IMR-90 (cell line): ENCODE measurements around the gene HIGD1C. TPM values are rescaled to one million over a fixed set of nuclear protein-coding genes. Genes with fewer than 3 reads are reported as not detected.

Experiments
- ATAC-seq: fragments of 200-7000 bp; cut with Tn5 transposase; 2 replicates; pipeline ENCODE4 v1.9.1; 2020; ENCODE audit warnings: low read depth, mild to moderate bottlenecking, moderate library complexity
- BruUV-seq: library from RNA; stranded (reverse); fragments of 400-500 nt; replicated peaks from 2 replicates; lab custom pipeline; 2021; lab: Mats Ljungman, UMichigan
- CTCF ChIA-PET: fragments of 300-600 bp; formaldehyde crosslinking; extraction: SDS; loops from one replicate; lab custom pipeline; 2021; ENCODE audit warnings: antibody characterized with exemption; lab: Yijun Ruan, JAX
- POLR2A ChIA-PET: fragments of 300-600 bp; sonication (Branson Sonifier 250); formaldehyde crosslinking; loops from one replicate; lab custom pipeline; 2022; ENCODE audit warnings: antibody characterized with exemption; ENCODE audit not compliant: unreplicated experiment; lab: Charles Lee
- DNase-seq: peaks from one replicate; pipeline ENCODE4 v3.0.0; 2013
- H2AFZ ChIP-seq: replicated peaks from 2 replicates; pipeline ENCODE3; 2013; ENCODE audit warnings: low read length, mild to moderate bottlenecking; ENCODE audit not compliant: poor library complexity
- H2AK5ac ChIP-seq: 2 replicates; pipeline ENCODE4 v1.6.1; 2013; ENCODE audit warnings: low read depth, low read length, inconsistent platforms
- H2AK9ac ChIP-seq: replicated peaks from 2 replicates; pipeline ENCODE3; 2013; ENCODE audit warnings: mild to moderate bottlenecking, low read depth, low read length, moderate library complexity; ENCODE audit not compliant: poor library complexity
- H2BK120ac ChIP-seq: 2 replicates; pipeline ENCODE4 v1.6.1; 2013; ENCODE audit warnings: low read depth, low read length, inconsistent platforms
- H2BK15ac ChIP-seq: 3 replicates; pipeline ENCODE4 v1.6.1; 2013; ENCODE audit warnings: low read depth, low read length, inconsistent platforms
- H2BK20ac ChIP-seq: 2 replicates; pipeline ENCODE4 v1.6.1; 2013; ENCODE audit warnings: low read depth, mild to moderate bottlenecking, inconsistent platforms, low read length, moderate library complexity
- H2BK5ac ChIP-seq: 2 replicates; pipeline ENCODE4 v1.6.1; 2013; ENCODE audit warnings: mild to moderate bottlenecking, low read depth, low read length, inconsistent platforms; ENCODE audit not compliant: poor library complexity, severe bottlenecking
- H3K14ac ChIP-seq: replicated peaks from 2 replicates; pipeline ENCODE4 v1.6.1; 2013; ENCODE audit warnings: low read depth, low read length, inconsistent platforms
- H3K18ac ChIP-seq: 2 replicates; pipeline ENCODE4 v1.6.1; 2013; ENCODE audit warnings: low read depth, low read length, control low read depth
- H3K23ac ChIP-seq: 2 replicates; pipeline ENCODE4 v1.6.1; 2013; ENCODE audit warnings: low read depth, low read length, inconsistent platforms
- H3K27ac ChIP-seq: 2 replicates; pipeline ENCODE4 v1.5.1; 2013; ENCODE audit warnings: mild to moderate bottlenecking, control low read depth, low read length; ENCODE audit not compliant: insufficient read depth
- H3K27me3 ChIP-seq: 2 replicates; pipeline ENCODE4 v1.6.1; 2013; ENCODE audit warnings: low read length; ENCODE audit not compliant: control insufficient read depth, insufficient read depth
- H3K36me3 ChIP-seq: 2 replicates; pipeline ENCODE4 v1.6.1; 2013; ENCODE audit warnings: low read length, mixed read lengths; ENCODE audit not compliant: control insufficient read depth, insufficient read depth
- H3K4ac ChIP-seq: 2 replicates; pipeline ENCODE4 v1.6.1; 2013; ENCODE audit warnings: low read depth, low read length, inconsistent platforms
- H3K4me1 ChIP-seq: 2 replicates; pipeline ENCODE4 v1.6.1; 2013; ENCODE audit warnings: low read length, mixed read lengths; ENCODE audit not compliant: control insufficient read depth, insufficient read depth
- H3K4me2 ChIP-seq: 2 replicates; pipeline ENCODE4 v1.6.1; 2013; ENCODE audit warnings: low read depth, mild to moderate bottlenecking, control low read depth, low read length, moderate library complexity
- H3K4me3 ChIP-seq: 2 replicates; pipeline ENCODE4 v1.5.1; 2013; ENCODE audit warnings: low read depth, mild to moderate bottlenecking, control low read depth, low read length, moderate library complexity; ENCODE audit not compliant: insufficient read depth
- H3K56ac ChIP-seq: 2 replicates; pipeline ENCODE4 v1.6.1; 2013; ENCODE audit warnings: low read length, inconsistent platforms; ENCODE audit not compliant: insufficient read depth; ENCODE audit errors: extremely low read depth
- H3K79me1 ChIP-seq, 2 experiments: 2 replicates each; pipeline ENCODE4 v1.6.1; 2013; ENCODE audit warnings: low read length in 2 of 2, inconsistent platforms in 1 of 2, low read depth in 1 of 2
- H3K9ac ChIP-seq: 2 replicates; pipeline ENCODE4 v1.6.1; 2013; ENCODE audit warnings: low read depth, low read length, control low read depth
- H3K9me1 ChIP-seq: 2 replicates; pipeline ENCODE4 v1.6.1; 2013; ENCODE audit warnings: low read length, inconsistent platforms; ENCODE audit not compliant: insufficient read depth
- H3K9me3 ChIP-seq: 2 replicates; pipeline ENCODE4 v1.6.1; 2013; ENCODE audit warnings: low read length; ENCODE audit not compliant: control insufficient read depth, insufficient read depth
- H4K20me1 ChIP-seq: 2 replicates; pipeline ENCODE4 v1.6.1; 2013; ENCODE audit warnings: low read length, inconsistent platforms; ENCODE audit not compliant: insufficient read depth
- H4K5ac ChIP-seq: 2 replicates; pipeline ENCODE4 v1.6.1; 2013; ENCODE audit warnings: mild to moderate bottlenecking, low read depth, low read length, control low read depth
- H4K8ac ChIP-seq, 2 experiments: 2 replicates each; pipeline ENCODE4 v1.6.1; 2013; ENCODE audit warnings: low read depth in 2 of 2, low read length in 2 of 2, control low read depth in 1 of 2, inconsistent platforms in 1 of 2
- H4K91ac ChIP-seq: 2 replicates; pipeline ENCODE4 v1.6.1; 2013; ENCODE audit warnings: low read depth, low read length, inconsistent platforms; ENCODE audit not compliant: insufficient read depth
- BHLHE40 ChIP-seq: fragments of 150-350 bp; IDR thresholded peaks from 2 replicates; pipeline ENCODE4 v1.6.1; 2016; ENCODE audit warnings: mild to moderate bottlenecking, low read depth, low read length
- CEBPB ChIP-seq: IDR thresholded peaks from 2 replicates; pipeline ENCODE4 v1.6.1; 2012; ENCODE audit warnings: low read depth, low read length, improper control_type of control experiment
- CHD1 ChIP-seq: IDR thresholded peaks from 2 replicates; pipeline ENCODE4 v1.6.1; 2012; ENCODE audit warnings: low read depth, low read length, improper control_type of control experiment
- FOS ChIP-seq: fragments of 150-350 bp; IDR thresholded peaks from 2 replicates; pipeline ENCODE4 v1.6.1; 2016; ENCODE audit warnings: low read depth, low read length
- MAFK ChIP-seq: IDR thresholded peaks from 2 replicates; pipeline ENCODE4 v1.6.1; 2012; ENCODE audit warnings: low read depth, low read length, improper control_type of control experiment
- MAZ ChIP-seq: IDR thresholded peaks from 2 replicates; pipeline ENCODE4 v1.6.1; 2012; ENCODE audit warnings: low read depth, mild to moderate bottlenecking, low read length, improper control_type of control experiment, moderate library complexity, borderline replicate concordance
- MXI1 ChIP-seq: IDR thresholded peaks from 2 replicates; pipeline ENCODE4 v1.6.1; 2012; ENCODE audit warnings: low read depth, mild to moderate bottlenecking, low read length, moderate library complexity, borderline replicate concordance
- POLR2A ChIP-seq: IDR thresholded peaks from 2 replicates; pipeline ENCODE4 v1.6.1; 2012; ENCODE audit warnings: mild to moderate bottlenecking, low read depth, low read length
- RAD21 ChIP-seq: IDR thresholded peaks from 2 replicates; pipeline ENCODE4 v1.6.1; 2012; ENCODE audit warnings: low read length, improper control_type of control experiment
- RCOR1 ChIP-seq: IDR thresholded peaks from 2 replicates; pipeline ENCODE4 v1.6.1; 2012; ENCODE audit warnings: mild to moderate bottlenecking, low read length, improper control_type of control experiment; ENCODE audit not compliant: insufficient replicate concordance
- RFX5 ChIP-seq: IDR thresholded peaks from 2 replicates; pipeline ENCODE4 v1.8.0; 2012; ENCODE audit warnings: low read depth, mild to moderate bottlenecking, low read length, moderate library complexity
- USF2 ChIP-seq: fragments of 150-350 bp; IDR thresholded peaks from 2 replicates; pipeline ENCODE4 v1.6.1; 2017; ENCODE audit warnings: mild to moderate bottlenecking, antibody characterized with exemption, low read length, low read depth
- WGBS, 2 experiments: methylation state at CpG; one replicate each; pipeline versions ENCODE4 v1.1.5 to v1.1.7; 2013; ENCODE audit warnings: missing lambda C conversion rate in 2 of 2; ENCODE audit not compliant: insufficient read length in 1 of 2; ENCODE audit errors: extremely low coverage in 2 of 2; 5-methylcytosine and 5-hydroxymethylcytosine counted together
- dilution Hi-C: fragments of 300-500 bp; cut with HindIII; formaldehyde crosslinking; loops from one replicate; pipeline ENCODE4 v1.14.3; 2018; ENCODE audit warnings: low sequenced_read_pairs; ENCODE audit not compliant: unreplicated experiment
- in situ Hi-C: fragments of 300-500 bp; cut with MboI; formaldehyde crosslinking; loops from 3 replicates; pipeline ENCODE4 v1.14.3; 2019; ENCODE audit warnings: low sequenced_read_pairs, inconsistent platforms, mixed read lengths
- intact Hi-C: fragments of 100-400 bp; cut with micrococcal nuclease; formaldehyde crosslinking; loops from 2 replicates; pipeline ENCODE4 v1.10.0; 2022
- polyA plus RNA-seq, 3 experiments: library from polyadenylated mRNA; depleted of rRNA; stranded (reverse); fragments of >200 nt; gene quantifications; 2 replicates each; pipeline ENCODE4 v1.2.3, GENCODE V29; 2012; ENCODE audit warnings: low replicate concordance in 1 of 3
- total RNA-seq: library from RNA; depleted of rRNA; stranded (reverse); fragments of >200 nt; gene quantifications from 2 replicates; pipeline ENCODE4 v1.2.3, GENCODE V29; 2012
- TF ChIP-seq, protein P1 (sequence below): conservative IDR thresholded peaks from 2 replicates; pipeline ENCODE4 v1.5.1; 2012; ENCODE audit warnings: mild to moderate bottlenecking, low read depth, low read length, improper control_type of control experiment
- TF ChIP-seq, protein P2 (sequence below): fragments of 150-350 bp; IDR thresholded peaks from 2 replicates; pipeline ENCODE4 v1.6.1; 2016; ENCODE audit warnings: low read depth, mild to moderate bottlenecking, low read length, moderate library complexity, borderline replicate concordance

HIGD1C gene
- total and polyA plus RNA-seq, 2 of the 4 experiments (the other 2 are of a cell fraction): not detected

DNA sequence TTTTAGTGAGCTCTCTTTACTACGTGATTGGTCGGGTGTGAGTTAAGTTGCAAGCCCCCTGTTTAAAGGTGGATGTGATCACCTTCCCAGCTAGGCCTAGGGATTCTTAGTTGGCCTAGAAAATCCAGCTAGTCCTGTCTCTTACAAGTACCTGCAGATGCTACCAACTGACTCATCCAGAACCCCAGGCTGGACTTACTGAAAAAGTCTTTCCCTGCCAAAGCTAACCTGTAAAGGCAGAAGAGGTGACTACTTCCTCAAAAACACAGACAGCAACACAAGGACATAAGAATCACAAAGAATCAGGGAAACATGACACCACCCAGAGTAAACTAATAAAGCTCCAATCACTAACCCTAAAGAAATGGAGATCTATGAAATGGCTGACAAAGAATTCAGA lies 39.1 kb upstream of the HIGD1C start:
- no peaks in the 10 kb centered on the region for H3K79me1 ChIP-seq
- no peaks in the 10 kb centered on the region for H3K9me1 ChIP-seq
- CTCF ChIA-PET: no interaction called here
- H2AK5ac ChIP-seq: no peak overlapping the region
- no peaks in the 10 kb centered on the region for H3K36me3 ChIP-seq
- H3K4ac ChIP-seq: no peak overlapping the region
- no peak overlapping the region for H2AFZ ChIP-seq
- no CpG with 5 or more reads among the region's 2 CpGs for WGBS, 2 experiments
- H2AK9ac ChIP-seq: no peak overlapping the region
- H2BK20ac ChIP-seq: no peak overlapping the region
- H2BK120ac ChIP-seq: no peak overlapping the region
- dilution Hi-C loops (no loop called here), in situ Hi-C loops (no loop called here), intact Hi-C loops (loop anchor here (1.0 kb wide), 1 partner anchor 29 kb away; no protein-coding TSS in a partner anchor)
- no peak overlapping the region for H3K56ac ChIP-seq
- no TSS peak for BruUV-seq
- H2BK15ac ChIP-seq: no peak overlapping the region
- H3K14ac ChIP-seq: no peak overlapping the region
- no peak overlapping the region for H3K23ac ChIP-seq
- no peak overlapping the region for H2BK5ac ChIP-seq
- H4K8ac ChIP-seq: no peak overlapping the region
- H4K20me1 ChIP-seq: no peaks in the 10 kb centered on the region
- H3K27ac ChIP-seq: no peak overlapping the region
- peaks cover under 1% of the 10 kb centered on the region; the same call in 1 of the 2 replicates for H3K4me1 ChIP-seq
- H3K4me3 ChIP-seq: no peak overlapping the region
- H3K4me2 ChIP-seq: no peak overlapping the region
- POLR2A ChIA-PET: no interaction called here
- no peak overlapping the region for H3K18ac ChIP-seq
- peaks cover 43% of the 10 kb centered on the region for H3K9me3 ChIP-seq
- no peak overlapping the region for H4K5ac ChIP-seq
- ATAC-seq (no peak), DNase-seq (no peak)
- no peak overlapping the region for H3K9ac ChIP-seq
- TF ChIP-seq CHD1: no peak
- no peak for TF ChIP-seq RCOR1
- no peak for TF ChIP-seq MAFK
- TF ChIP-seq MXI1: no peak
- TF ChIP-seq, protein P1, sequence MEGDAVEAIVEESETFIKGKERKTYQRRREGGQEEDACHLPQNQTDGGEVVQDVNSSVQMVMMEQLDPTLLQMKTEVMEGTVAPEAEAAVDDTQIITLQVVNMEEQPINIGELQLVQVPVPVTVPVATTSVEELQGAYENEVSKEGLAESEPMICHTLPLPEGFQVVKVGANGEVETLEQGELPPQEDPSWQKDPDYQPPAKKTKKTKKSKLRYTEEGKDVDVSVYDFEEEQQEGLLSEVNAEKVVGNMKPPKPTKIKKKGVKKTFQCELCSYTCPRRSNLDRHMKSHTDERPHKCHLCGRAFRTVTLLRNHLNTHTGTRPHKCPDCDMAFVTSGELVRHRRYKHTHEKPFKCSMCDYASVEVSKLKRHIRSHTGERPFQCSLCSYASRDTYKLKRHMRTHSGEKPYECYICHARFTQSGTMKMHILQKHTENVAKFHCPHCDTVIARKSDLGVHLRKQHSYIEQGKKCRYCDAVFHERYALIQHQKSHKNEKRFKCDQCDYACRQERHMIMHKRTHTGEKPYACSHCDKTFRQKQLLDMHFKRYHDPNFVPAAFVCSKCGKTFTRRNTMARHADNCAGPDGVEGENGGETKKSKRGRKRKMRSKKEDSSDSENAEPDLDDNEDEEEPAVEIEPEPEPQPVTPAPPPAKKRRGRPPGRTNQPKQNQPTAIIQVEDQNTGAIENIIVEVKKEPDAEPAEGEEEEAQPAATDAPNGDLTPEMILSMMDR: no peak
- TF ChIP-seq RFX5: no peak
- TF ChIP-seq RAD21: no peak
- no peak for TF ChIP-seq POLR2A
- TF ChIP-seq, protein P2, sequence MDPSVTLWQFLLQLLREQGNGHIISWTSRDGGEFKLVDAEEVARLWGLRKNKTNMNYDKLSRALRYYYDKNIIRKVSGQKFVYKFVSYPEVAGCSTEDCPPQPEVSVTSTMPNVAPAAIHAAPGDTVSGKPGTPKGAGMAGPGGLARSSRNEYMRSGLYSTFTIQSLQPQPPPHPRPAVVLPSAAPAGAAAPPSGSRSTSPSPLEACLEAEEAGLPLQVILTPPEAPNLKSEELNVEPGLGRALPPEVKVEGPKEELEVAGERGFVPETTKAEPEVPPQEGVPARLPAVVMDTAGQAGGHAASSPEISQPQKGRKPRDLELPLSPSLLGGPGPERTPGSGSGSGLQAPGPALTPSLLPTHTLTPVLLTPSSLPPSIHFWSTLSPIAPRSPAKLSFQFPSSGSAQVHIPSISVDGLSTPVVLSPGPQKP: no peak
- no peak for TF ChIP-seq MAZ
- no peak for TF ChIP-seq USF2
- no peak for TF ChIP-seq BHLHE40
- no peak for TF ChIP-seq FOS
- no peak for TF ChIP-seq CEBPB
- no peaks in the 10 kb centered on the region for H3K27me3 ChIP-seq
- no peak overlapping the region for H4K91ac ChIP-seq
